Stimulated activated naive CD8-positive, alpha-beta T cell treated with anti-CD3 and anti-CD28 coated beads, Interleukin-15, amount 100 ng/mL, for 72 hours (primary cell): ENCODE data around the gene AGT.

ENCODE experiments used
- ATAC-seq: fragments of 150-1000 bp; cut with Tn5 transposase; 2 replicates; pipeline ENCODE4 v1.10.0; 2021; ENCODE audit warnings: mild to moderate bottlenecking, moderate library complexity
- DNase-seq, 2 donors: peaks; one replicate each; pipeline ENCODE4 v3.0.0; 2021 to 2022
- H3K27ac Mint-ChIP-seq, 2 donors: one replicate each; pipeline ENCODE4 v1.8.0; 2022; ENCODE audit warnings: mild to moderate bottlenecking in 2 of 2, mixed read lengths in 2 of 2, moderate library complexity in 2 of 2
- H3K27me3 Mint-ChIP-seq: one replicate; pipeline ENCODE4 v1.8.0; 2022; ENCODE audit warnings: mixed read lengths
- H3K4me1 Mint-ChIP-seq: one replicate; pipeline ENCODE4 v1.8.0; 2022; ENCODE audit warnings: mild to moderate bottlenecking, mixed read lengths
- H3K4me3 Mint-ChIP-seq, 2 donors: one replicate each; pipeline ENCODE4 v1.8.0; 2022; ENCODE audit warnings: mild to moderate bottlenecking in 2 of 2, mixed read lengths in 2 of 2, moderate library complexity in 1 of 2
- H3K9me3 Mint-ChIP-seq, 2 donors: one replicate each; pipeline ENCODE4 v1.8.0; 2022; ENCODE audit warnings: mixed read lengths in 2 of 2

AGT gene

DNA sequence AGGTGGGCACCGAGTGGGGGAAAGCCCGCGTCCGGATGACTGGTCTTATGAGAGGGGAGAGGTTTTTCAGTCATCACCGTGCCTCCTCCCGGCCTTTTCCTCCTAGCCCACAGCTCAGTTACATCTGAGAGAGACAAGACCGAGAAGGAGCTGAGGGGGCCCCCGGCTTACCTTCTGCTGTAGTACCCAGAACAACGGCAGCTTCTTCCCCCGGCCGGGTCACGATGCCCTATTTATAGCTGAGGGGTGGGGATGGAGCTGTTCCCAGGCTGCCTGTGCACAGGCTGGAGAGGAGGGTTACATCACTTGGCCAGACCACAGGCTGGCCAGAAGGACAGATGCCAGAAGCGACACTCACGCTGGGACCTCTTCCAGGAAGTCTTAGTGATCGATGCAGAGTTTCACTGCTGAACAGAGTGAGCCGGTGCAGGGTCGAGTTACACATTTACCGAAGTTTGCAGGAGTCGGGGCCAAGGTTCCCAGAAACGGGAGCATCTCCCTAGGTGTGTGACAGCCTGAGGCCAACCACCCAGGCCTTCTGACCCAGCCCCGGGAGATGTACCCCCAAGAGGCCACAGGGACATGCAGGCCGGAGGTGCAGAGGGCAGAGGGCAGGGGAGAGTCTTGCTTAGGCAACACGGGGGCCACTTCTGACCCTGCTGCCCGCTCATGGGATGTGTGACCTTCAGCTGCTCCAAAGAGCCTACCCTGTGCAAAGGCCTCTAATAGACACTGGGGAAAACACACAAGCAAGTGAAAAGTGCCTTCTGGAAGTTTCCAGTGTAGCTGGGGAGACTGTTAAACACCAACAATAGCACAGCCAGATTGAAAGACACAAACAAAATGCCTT, at the start of gene AGT:
Gene AGT (minus strand): TSS at position 208 of the 850 bp plus-strand sequence. CDS start 3,299 bp downstream, outside the sequence.
- H3K9me3 Mint-ChIP-seq: peaks cover 5 to 8% of the 10 kb centered on the region in 2 donors
- no peak for DNase-seq
- H3K4me1 Mint-ChIP-seq: no peaks in the 10 kb centered on the region
- no peak within 1 kb of the TSS for H3K27ac Mint-ChIP-seq
- peaks cover 26% of the 10 kb centered on the region for H3K27me3 Mint-ChIP-seq
- H3K4me3 Mint-ChIP-seq: no peak within 1 kb of the TSS
- ATAC-seq: no peak

DNA sequence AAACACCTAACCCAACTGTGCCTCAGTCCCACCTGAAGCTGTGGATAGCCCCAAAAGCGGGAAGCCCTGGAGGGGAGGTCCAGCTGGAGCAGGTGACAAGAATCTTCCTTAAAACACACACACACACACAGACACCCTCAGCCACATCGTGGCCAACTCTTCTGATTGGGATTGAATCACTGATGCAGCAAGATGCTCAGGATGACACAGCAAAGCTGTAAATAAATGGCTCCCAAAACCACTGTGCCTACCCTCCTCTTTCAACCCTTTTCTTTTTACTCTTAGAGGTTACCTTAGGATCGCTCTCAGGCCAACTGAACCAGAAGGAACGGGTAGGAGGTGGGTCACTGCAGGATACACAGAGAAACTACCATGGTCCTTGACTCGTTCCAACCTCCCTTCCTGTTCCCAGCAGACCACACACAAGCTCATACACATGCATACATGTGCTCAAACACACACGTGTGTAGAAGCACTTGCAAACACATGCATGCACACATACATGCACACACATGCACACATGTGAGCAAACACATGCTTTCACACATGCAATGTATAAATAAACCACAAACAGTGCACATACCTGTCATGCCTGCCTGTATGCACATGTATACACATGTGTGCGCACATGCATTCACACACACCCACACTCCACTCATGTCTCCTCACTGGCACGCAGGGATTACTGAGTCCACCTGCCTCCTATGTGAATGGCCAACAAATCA, 47.7 kb upstream of the AGT start:
- Mint-ChIP-seq H3K4me3 (no peak overlapping the region), H3K27ac (no peak overlapping the region), H3K9me3 (no peaks in the 10 kb centered on the region), H3K4me1 (no peaks in the 10 kb centered on the region), H3K27me3 (peaks cover 14% of the 10 kb centered on the region)
- ATAC-seq (no peak), DNase-seq (no peak)

DNA sequence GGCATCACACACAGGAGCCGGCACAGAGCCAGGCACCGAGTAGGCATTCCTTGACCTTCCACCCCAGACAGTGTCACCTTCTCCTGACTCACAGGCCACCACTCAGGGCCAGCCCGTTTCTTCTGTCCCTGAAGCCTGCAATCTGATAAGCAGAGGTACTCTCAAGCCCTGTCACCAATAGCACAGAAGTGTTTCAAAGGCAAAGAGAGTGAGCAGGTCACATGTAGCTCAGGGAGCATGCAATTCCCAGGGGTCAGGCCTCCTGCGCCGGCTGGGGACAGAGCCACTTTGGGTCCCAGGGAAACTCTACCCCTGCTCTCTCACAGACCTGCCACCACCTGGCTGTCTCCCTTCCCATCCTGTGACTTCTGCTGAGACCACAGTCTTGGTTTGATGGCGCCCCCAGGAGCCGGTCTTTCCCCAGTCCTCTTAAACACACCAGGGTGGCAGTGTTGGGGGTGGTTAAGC, 46.5 kb upstream of the AGT start:
- no peak for ATAC-seq
- Mint-ChIP-seq H3K27me3 (peaks cover 14% of the 10 kb centered on the region), H3K9me3 (no peaks in the 10 kb centered on the region), H3K4me3 (no peak overlapping the region), H3K4me1 (no peaks in the 10 kb centered on the region), H3K27ac (no peak overlapping the region)
- DNase-seq: no peak

DNA sequence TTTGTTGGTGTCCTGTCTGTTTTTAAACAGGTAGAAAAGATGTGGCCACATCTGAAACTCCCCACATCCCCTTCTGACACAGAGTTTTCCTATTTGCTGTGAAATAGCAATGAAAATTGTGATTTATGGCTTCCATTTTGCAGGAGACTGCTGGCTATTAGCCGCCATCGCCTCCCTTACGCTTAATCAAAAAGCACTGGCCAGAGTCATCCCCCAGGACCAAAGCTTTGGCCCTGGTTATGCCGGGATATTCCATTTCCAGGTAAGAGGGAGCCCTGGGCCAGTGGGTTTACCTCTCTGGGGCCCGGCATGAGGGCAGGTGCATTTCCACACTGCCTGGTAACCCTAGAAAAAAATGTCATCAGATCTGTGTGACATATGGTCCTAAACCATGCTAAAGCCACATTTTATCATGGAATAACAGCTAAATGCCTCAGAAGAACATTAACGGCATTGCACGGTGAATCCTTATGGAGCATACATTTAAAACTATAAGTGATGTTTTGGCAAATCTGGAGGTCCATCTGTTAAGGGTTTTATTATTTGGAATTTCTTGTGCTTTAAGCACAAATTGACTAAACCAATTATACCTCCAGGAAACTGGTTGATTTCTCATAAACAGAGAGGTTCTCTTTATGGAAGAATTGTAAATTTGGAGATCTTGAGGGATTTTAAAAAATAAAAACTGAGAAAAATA, 45.6 kb upstream of the AGT start:
- Mint-ChIP-seq H3K27me3 (peaks cover 14% of the 10 kb centered on the region), H3K4me3 (no peak overlapping the region), H3K9me3 (no peaks in the 10 kb centered on the region), H3K27ac (no peak overlapping the region), H3K4me1 (no peaks in the 10 kb centered on the region)
- DNase-seq: no peak
- no peak for ATAC-seq

DNA sequence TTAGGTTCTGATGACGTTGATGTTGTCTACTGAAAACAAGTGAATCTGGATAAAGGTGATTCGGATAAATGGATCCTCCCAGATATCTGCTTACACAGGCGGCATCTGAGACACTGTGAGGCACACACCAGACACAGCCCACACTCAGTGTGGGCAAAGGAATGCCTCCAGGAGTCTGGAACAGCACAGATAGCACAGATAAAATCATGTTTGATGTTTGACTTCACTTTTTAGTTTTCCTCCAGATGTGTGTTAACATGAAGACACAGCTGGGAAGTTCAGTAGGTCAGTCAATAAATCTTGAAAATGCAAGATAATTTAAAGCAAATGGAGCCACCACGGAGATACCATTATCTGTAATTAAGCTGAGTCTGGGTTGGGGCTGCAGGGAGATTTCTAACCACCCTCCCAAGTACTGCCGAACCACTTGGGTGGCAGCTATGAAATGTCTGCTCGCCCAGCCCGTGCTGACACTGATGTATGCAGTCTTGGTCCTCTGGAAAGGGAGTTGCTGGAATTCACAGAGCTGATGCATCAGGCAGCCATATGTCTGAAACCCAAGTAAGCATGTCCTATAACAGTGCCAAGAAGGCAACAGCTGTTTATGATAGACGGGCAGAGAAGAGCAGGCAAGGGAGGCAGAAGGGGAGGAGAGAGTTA, 44.9 kb upstream of the AGT start:
- Mint-ChIP-seq H3K9me3 (no peaks in the 10 kb centered on the region), H3K27ac (no peak overlapping the region), H3K27me3 (peaks cover 14% of the 10 kb centered on the region), H3K4me1 (peaks cover 3% of the 10 kb centered on the region), H3K4me3 (no peak overlapping the region)
- DNase-seq: no peak
- ATAC-seq: no peak

DNA sequence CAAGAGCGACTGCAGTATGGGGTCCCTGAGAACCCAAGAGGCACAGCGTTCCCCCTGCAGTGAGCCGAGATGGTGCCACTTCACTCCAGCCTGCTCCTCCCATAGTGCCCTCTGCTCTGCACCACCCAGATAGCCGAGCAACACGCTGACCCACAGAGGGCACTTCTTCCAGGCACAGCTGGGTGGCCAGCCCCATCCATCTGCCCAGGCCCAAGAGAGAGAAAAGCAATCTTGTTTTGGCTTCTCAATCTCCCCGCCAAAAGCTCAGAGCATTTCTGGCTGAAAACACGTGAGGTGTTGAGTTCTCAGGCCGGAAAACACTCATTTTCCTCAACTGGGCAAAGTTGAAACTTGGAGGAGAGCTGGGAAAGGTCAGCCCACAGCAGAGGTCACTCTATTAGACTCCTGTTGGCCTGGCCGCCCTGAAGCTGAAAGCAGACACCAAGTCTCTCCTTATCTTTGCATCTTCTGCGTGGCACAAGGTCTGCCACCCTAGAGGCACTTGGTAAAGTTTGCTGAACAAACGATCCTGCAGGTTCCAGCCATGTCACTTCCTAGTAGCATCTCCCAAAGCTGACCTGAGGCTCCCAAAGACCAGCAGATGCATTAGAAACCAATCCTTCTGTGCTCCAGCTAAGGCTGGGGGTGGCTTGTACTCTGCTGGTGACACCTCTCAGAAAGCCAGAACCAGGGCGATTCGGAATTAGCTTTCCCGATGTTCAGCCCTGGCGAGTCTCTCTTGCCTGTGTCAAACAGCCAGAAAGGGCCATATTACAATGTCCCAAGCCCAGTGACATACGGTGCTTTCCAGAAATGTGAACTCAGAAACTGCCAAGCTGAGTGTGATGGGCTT, 44.2 kb upstream of the AGT start:
- no peaks in the 10 kb centered on the region for H3K9me3 Mint-ChIP-seq
- DNase-seq (no peak), ATAC-seq (no peak)
- H3K27ac Mint-ChIP-seq: no peak overlapping the region
- no peak overlapping the region for H3K4me3 Mint-ChIP-seq
- peaks cover 14% of the 10 kb centered on the region for H3K27me3 Mint-ChIP-seq
- peaks cover 8% of the 10 kb centered on the region for H3K4me1 Mint-ChIP-seq

DNA sequence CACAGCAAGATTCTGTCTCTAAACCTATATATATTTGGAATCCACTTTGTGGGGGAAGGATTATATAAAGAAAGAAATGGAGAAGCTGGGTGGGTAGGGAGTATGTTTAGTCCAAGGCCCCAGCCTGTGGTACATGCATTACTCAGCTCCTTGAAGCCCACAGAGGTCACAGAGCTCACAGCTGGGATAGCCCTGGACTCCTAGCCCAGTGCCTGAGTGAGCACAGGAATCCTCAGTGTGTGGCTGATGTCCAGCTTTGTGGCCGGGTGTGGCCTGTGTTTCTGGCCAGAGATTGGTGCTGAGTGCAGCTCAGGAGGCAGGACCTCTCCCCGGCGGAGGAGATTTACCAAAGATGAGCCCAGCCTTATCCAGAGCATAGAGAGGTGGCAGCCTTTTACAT, 40.9 kb upstream of the AGT start:
- H3K4me1 Mint-ChIP-seq: peaks cover 8% of the 10 kb centered on the region
- DNase-seq: no peak
- no peak overlapping the region for H3K4me3 Mint-ChIP-seq
- no peaks in the 10 kb centered on the region for H3K27me3 Mint-ChIP-seq
- ATAC-seq: no peak
- H3K9me3 Mint-ChIP-seq: no peaks in the 10 kb centered on the region
- H3K27ac Mint-ChIP-seq: no peak overlapping the region

DNA sequence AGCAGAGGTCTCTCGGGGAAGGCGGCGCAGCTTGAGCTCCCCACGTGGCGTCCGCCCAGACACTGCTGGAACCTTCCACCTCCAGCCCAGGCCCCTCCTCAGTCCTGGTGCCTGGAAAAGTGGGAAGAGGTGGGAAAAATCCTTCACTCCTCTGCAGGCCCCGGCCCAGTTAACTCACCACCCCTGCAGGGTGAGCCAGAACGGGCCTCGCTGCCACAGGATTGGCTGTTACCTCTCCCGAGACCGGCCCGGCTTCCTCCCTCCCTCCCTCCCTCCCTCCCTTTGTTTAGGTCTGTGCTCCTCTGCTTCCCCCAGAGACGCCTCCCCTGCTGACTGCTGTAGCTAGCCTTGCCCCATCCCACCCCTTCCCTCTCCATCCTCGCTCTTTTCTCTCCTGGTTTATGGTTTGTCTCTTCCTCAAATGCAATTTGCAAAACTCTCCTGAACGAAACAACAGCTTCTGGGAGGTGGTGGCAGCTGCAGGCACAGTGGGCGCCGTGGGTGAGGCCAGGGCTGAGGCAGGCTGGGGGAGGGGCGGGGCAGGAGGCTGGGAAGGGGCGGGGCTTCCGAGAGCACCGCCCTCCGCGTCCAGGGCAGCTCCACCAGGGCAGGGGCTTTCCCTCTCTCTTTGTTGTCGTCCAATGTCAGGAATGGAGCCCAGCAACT, 39.8 kb upstream of the AGT start:
- Mint-ChIP-seq H3K27ac (peak overlapping the region in 1 of 2 donors; percentile 31), H3K27me3 (no peaks in the 10 kb centered on the region), H3K9me3 (no peaks in the 10 kb centered on the region), H3K4me3 (peak overlapping the region in 1 of 2 donors; percentile 68), H3K4me1 (peaks cover 8% of the 10 kb centered on the region)
- DNase-seq (peak in 1 of 2 donors; percentile 36), ATAC-seq (peak; percentile 61)

DNA sequence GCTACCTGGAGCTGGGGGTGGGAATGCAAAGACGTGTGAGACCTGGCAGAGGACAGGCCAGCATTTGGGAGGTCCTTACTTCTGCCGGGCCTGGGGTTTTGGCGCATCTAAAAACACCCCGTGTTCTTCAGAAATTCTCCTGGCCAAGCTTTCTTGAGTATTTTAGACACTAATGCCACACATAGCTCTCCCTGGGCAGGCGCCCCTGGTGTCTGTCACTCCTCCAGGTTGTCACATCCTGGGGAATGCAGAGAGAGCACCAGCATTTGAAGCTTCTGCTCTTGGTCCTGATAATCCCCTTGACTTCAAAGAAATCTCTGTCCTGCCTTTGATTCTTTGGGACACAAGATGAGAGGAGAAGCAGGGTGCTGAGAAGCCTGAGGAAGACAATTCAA, 39.3 kb upstream of the AGT start:
- DNase-seq (no peak), ATAC-seq (no peak)
- Mint-ChIP-seq H3K27me3 (no peaks in the 10 kb centered on the region), H3K4me3 (peak overlapping the region in 1 of 2 donors; percentile 16), H3K9me3 (no peaks in the 10 kb centered on the region), H3K27ac (no peak overlapping the region), H3K4me1 (peaks cover 8% of the 10 kb centered on the region)

DNA sequence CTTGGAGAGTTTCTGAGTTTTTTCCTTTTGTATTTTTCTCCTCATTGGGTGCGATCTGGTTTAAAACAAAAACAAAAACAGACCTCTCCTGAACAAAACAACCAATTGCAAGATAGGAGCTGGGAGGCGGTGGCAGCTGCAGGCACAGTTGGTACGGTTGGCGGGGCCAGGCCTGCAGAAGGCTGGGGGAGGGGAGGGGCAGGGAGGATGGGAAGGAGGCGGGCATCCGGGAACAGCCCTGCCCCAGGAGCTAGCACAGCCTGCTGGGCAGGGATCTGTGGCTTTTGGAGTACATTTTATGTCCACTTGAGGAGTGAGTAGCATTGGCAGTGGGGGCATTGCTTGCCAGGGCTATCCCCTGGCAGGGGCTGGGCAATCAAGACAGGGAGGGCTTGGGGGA, 38.5 kb upstream of the AGT start:
- peaks cover 11% of the 10 kb centered on the region for H3K4me1 Mint-ChIP-seq
- DNase-seq (no peak), ATAC-seq (no peak)
- no peak overlapping the region for H3K27ac Mint-ChIP-seq
- no peak overlapping the region for H3K4me3 Mint-ChIP-seq
- no peaks in the 10 kb centered on the region for H3K9me3 Mint-ChIP-seq
- H3K27me3 Mint-ChIP-seq: no peaks in the 10 kb centered on the region

DNA sequence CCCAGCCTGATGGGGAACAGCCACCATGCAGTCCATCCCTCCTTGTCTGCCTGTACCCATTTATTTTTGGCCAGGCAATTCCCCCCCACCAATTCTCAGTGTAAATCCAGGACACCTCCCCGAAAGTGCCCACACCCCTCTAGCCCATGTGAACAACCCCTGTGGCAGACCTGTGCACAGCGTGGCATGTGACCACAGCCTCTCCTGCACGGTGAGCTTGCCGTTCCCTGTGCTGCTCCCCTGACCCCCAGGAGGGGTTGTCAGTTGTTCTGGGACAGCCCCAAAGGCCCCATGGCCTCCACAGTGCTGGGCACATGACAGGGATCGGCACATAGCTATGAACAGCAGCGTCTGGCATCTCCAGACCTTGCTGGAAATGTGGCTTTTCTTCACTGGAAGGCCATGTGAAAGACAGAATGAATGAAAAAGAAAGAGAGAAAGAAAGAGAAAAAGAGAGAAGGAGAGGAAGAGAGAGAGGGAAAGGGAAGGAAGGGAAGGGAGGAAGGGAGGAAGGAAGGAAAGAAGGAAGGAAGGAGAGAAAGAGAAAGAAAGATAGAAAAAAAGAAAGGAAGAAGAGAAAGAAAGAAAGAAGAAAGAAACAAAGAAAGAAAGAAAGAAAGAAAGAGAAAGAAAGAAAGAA, 37.2 kb upstream of the AGT start:
- ATAC-seq: peak; percentile 18
- Mint-ChIP-seq H3K9me3 (no peaks in the 10 kb centered on the region), H3K4me1 (peaks cover 14% of the 10 kb centered on the region), H3K27ac (no peak overlapping the region), H3K4me3 (no peak overlapping the region), H3K27me3 (no peaks in the 10 kb centered on the region)
- no peak for DNase-seq

DNA sequence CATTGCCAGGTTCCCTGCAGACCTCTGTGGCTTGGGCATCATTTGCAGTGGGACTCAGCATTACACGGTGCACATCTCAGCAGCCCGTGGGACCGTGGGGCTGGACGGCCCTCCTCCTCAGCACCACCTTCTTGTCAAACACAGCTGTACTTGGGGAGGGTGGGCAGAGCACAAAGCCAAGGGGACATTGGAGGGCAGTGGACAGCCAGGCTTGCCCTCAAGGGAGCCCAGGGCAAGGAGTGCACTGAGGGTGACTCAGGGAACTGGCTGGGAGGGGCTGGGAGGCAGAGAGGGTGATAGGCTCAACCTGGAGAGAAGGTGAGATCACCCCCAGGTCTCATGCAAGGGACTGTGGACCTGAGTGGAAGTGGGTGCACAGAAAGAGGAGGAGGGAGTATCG, 36.7 kb upstream of the AGT start:
- ATAC-seq (no peak), DNase-seq (no peak)
- Mint-ChIP-seq H3K27ac (no peak overlapping the region), H3K27me3 (no peaks in the 10 kb centered on the region), H3K9me3 (no peaks in the 10 kb centered on the region), H3K4me1 (peaks cover 14% of the 10 kb centered on the region), H3K4me3 (no peak overlapping the region)

DNA sequence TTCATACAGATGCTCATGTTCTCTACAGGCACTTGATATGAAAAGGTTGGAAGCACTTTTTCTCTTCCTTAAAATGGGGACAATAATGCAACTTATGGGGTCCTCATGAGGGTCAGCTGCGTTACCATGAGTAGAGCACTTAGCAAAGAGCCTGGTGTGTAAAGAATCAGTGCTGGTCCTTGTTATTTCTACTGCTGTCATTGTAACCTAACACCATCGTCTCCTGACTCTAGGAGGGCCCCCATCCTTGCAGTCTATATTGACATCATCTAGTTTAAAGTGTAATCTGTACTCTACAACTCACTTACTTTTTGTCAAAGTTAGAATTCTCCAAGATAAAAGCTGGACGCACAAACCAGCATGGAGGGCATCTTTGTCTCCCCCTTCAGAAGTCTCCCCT, 35.7 kb upstream of the AGT start:
- peaks cover 14% of the 10 kb centered on the region for H3K4me1 Mint-ChIP-seq
- no peak overlapping the region for H3K4me3 Mint-ChIP-seq
- no peak for ATAC-seq
- DNase-seq: no peak
- no peak overlapping the region for H3K27ac Mint-ChIP-seq
- H3K27me3 Mint-ChIP-seq: no peaks in the 10 kb centered on the region
- no peaks in the 10 kb centered on the region for H3K9me3 Mint-ChIP-seq

DNA sequence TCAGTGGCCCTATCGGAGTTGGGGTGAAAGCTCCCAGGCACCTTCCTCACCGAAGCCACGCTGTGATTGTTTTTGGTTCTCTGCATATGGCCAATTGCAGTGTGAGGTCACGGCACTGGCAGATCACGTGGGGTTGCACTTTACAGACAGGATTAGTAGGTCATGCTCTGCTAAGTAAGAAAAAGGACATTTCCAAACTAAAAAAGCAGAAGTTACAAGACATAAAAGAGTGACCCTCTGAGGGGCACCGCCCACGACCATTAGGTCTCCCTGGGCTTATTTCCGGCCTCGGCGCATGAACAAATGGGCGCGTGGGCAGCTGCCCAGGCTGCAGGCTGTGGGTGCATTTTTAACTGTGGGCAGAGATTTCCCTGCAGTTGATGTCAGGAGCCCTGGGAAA, 35.2 kb upstream of the AGT start:
- no peak overlapping the region for H3K27ac Mint-ChIP-seq
- no peak overlapping the region for H3K4me3 Mint-ChIP-seq
- H3K27me3 Mint-ChIP-seq: no peaks in the 10 kb centered on the region
- ATAC-seq (no peak), DNase-seq (no peak)
- peaks cover 14% of the 10 kb centered on the region for H3K4me1 Mint-ChIP-seq
- no peaks in the 10 kb centered on the region for H3K9me3 Mint-ChIP-seq
